ENCODE results near the gene GALNT14. TPM values are rescaled to one million over a fixed set of nuclear protein-coding genes. Genes with fewer than 3 reads are reported as not detected.

Gene GALNT14
- total and polyA plus RNA-seq, 4 experiments from 2014 or later, result 0.32 TPM; not detected in 3

DNA sequence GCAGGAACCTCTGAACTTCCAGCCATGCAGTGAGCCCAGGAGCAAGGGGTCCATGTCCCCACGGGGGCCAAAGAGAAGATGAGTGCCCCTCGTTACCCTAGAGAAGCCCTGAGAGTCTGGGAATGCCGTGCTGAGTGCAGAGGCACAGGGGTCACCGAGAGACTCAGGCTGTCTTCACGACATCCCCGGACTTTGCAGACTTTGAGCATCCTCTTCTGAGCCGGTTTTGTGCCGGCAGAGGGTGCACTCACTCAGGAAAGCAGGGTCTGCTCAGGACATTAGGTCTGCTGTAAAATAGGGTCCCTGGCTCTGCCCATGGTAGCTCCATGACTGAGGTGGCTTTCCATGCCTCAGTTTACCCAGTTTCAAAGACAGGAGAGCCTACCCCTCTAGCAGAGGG lies 71.0 kb downstream of the GALNT14 start:
- Histone ChIP-seq H3K27me3 (ENCODE audit: insufficient read depth, low read length) (no peaks in the 10 kb centered on the region), H3K4me1 (ENCODE audit: insufficient read depth, low read length) (no peaks in the 10 kb centered on the region), H3K36me3 (ENCODE audit: insufficient read depth, low read length) (no peaks in the 10 kb centered on the region), H3K9me3 (ENCODE audit: control insufficient read depth in 1 of 2, low read length in 2 of 2) (no peaks in the 10 kb centered on the region), H3K27ac (ENCODE audit: low read depth, low read length) (no peak overlapping the region), H3K4me3 (ENCODE audit: low read length in 2 of 2) (no peak overlapping the region)
- ChIA-PET POLR2A (ENCODE audit: partially characterized antibody) (no interaction called here), CTCF (ENCODE audit: partially characterized antibody) (no interaction called here)
- H3K27ac Mint-ChIP-seq, result no peak overlapping the region
- H3K27me3 Mint-ChIP-seq, result peaks cover 6% of the 10 kb centered on the region in 2 donors
- H3K4me1 Mint-ChIP-seq, result peaks cover 0 to under 1% (median 0%) of the 10 kb centered on the region in 4 donors
- DNase-seq, result no peak
- no peak overlapping the region for H3K4me3 Mint-ChIP-seq
- no peaks in the 10 kb centered on the region for H3K36me3 Mint-ChIP-seq
- intact Hi-C loops (cut with micrococcal nuclease), result no loop called here
- H3K9me3 Mint-ChIP-seq, result no peaks in the 10 kb centered on the region

DNA sequence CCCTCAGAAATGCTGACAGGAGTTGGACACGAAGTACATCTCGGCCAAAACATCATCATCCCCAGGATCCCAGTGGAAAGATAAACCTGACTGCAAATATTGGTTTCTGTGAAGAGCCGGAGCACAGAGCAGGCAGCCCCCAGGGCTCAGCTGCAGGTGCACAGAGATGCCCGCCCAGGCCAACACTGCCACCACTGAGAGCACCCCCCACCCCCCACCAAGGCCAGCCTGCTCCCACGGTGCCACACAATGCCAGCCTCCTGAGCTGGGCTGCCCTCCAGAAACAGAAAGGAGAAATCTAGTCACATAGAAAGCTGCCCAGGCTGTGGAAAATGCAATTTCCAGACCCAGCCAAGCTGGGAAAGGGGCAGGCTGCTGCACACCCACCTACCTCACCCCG lies 71.7 kb downstream of the GALNT14 start:
- DNase-seq, result no peak
- ChIA-PET POLR2A (ENCODE audit: partially characterized antibody) (no interaction called here), CTCF (ENCODE audit: partially characterized antibody) (no interaction called here)
- Mint-ChIP-seq H3K27me3 (peaks cover 3 to 8% of the 10 kb centered on the region in 2 donors), H3K9me3 (peaks cover 0 to 2% (median 0%) of the 10 kb centered on the region in 8 donors), H3K27ac (no peak overlapping the region), H3K36me3 (no peaks in the 10 kb centered on the region), H3K4me3 (no peak overlapping the region), H3K4me1 (no peaks in the 10 kb centered on the region)
- H3K27ac ChIP-seq (ENCODE audit: low read depth, low read length), result no peak overlapping the region
- no peak overlapping the region for H3K4me3 ChIP-seq (ENCODE audit: low read length in 2 of 2)
- H3K36me3 ChIP-seq (ENCODE audit: insufficient read depth, low read length), result no peaks in the 10 kb centered on the region
- no peaks in the 10 kb centered on the region for H3K9me3 ChIP-seq (ENCODE audit: control insufficient read depth in 1 of 2, low read length in 2 of 2)
- no peaks in the 10 kb centered on the region for H3K27me3 ChIP-seq (ENCODE audit: insufficient read depth, low read length)
- intact Hi-C loops (cut with micrococcal nuclease), result no loop called here
- H3K4me1 ChIP-seq (ENCODE audit: insufficient read depth, low read length), result no peaks in the 10 kb centered on the region

DNA sequence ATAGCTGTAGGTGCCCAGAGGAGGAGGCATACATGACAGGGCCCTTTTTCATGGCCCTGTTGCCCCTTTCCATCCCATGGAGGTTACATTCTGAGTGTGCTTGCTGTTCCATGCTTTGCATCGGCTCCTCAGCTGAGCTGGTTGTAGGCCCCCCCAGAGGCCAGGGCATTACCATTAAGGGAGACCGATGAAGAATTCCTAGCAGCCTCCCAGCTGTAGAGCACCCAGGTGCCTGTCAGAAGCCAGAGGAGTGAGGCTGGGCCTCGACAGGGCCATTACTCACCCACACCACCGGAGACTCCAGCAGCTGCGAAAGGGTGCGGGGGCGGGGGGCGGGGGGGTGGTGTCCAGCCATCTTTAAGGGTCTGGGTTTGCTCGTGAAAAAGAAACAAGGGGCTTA lies 72.2 kb downstream of the GALNT14 start:
- Mint-ChIP-seq H3K27me3 (peaks cover 3 to 8% of the 10 kb centered on the region in 2 donors), H3K36me3 (no peaks in the 10 kb centered on the region), H3K4me3 (no peak overlapping the region), H3K9me3 (peaks cover 0 to 2% (median 0%) of the 10 kb centered on the region in 8 donors), H3K27ac (no peak overlapping the region), H3K4me1 (no peaks in the 10 kb centered on the region)
- intact Hi-C loops (cut with micrococcal nuclease), result no loop called here
- POLR2A ChIA-PET (ENCODE audit: partially characterized antibody), result no interaction called here
- Histone ChIP-seq H3K36me3 (ENCODE audit: insufficient read depth, low read length) (no peaks in the 10 kb centered on the region), H3K9me3 (ENCODE audit: control insufficient read depth in 1 of 2, low read length in 2 of 2) (no peaks in the 10 kb centered on the region), H3K4me1 (ENCODE audit: insufficient read depth, low read length) (no peaks in the 10 kb centered on the region), H3K4me3 (ENCODE audit: low read length in 2 of 2) (no peak overlapping the region), H3K27me3 (ENCODE audit: insufficient read depth, low read length) (no peaks in the 10 kb centered on the region), H3K27ac (ENCODE audit: low read depth, low read length) (no peak overlapping the region)
- DNase-seq, result no peak
- CTCF ChIA-PET (ENCODE audit: partially characterized antibody), result no interaction called here

DNA sequence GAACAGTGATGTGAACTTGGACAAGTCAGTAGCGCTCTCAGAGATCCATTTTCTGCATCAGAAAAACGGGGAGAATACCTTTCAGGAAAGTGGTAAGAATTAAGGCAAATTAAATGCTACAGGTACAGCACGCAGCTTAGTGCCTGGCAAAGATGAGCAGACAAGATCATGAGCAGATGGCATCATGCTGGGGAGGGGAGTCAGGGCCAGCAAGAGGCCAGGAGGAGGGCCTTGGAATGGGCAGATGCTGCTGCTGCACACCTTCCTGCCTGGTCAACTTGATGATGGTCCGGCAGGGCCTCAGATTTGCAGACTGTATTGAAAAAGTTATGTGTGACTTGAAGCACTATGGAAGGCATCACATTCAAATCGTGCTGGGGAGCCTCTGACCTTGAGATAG lies 72.9 kb downstream of the GALNT14 start:
- no peak for DNase-seq
- Mint-ChIP-seq H3K4me1 (no peaks in the 10 kb centered on the region), H3K27ac (no peak overlapping the region), H3K36me3 (no peaks in the 10 kb centered on the region), H3K4me3 (no peak overlapping the region), H3K9me3 (peaks cover 0 to 3% (median 0%) of the 10 kb centered on the region in 8 donors), H3K27me3 (peaks cover 3 to 8% of the 10 kb centered on the region in 2 donors)
- intact Hi-C loops (cut with micrococcal nuclease), result no loop called here
- Histone ChIP-seq H3K27ac (ENCODE audit: low read depth, low read length) (no peak overlapping the region), H3K27me3 (ENCODE audit: insufficient read depth, low read length) (no peaks in the 10 kb centered on the region), H3K4me1 (ENCODE audit: insufficient read depth, low read length) (no peaks in the 10 kb centered on the region), H3K9me3 (ENCODE audit: control insufficient read depth in 1 of 2, low read length in 2 of 2) (no peaks in the 10 kb centered on the region), H3K36me3 (ENCODE audit: insufficient read depth, low read length) (no peaks in the 10 kb centered on the region), H3K4me3 (ENCODE audit: low read length in 2 of 2) (no peak overlapping the region)
- ChIA-PET POLR2A (ENCODE audit: partially characterized antibody) (no interaction called here), CTCF (ENCODE audit: partially characterized antibody) (no interaction called here)

DNA sequence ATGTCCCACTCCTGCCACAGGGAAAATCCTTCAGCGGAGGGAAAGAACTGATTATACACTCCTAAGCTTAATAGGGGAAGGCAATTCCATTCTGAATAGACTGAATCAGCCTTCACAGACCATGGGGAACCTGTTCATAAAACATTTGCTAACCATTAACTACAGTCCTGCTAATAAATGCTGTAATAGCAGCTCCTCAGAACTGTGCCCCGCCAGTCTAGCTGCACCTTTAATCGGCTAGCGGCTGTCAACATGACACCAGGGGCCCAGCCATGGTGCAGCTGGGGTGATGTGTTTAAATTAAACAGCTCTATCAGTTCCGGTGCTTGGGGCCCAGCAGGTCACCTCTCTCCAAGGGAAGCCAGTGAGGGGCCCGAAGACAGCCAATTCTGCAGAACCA lies 77.8 kb downstream of the GALNT14 start:
- ChIA-PET POLR2A (ENCODE audit: partially characterized antibody) (no interaction called here), CTCF (ENCODE audit: partially characterized antibody) (no interaction called here)
- Mint-ChIP-seq H3K36me3 (no peaks in the 10 kb centered on the region), H3K9me3 (peaks cover 0 to 3% (median 0%) of the 10 kb centered on the region in 8 donors), H3K27ac (no peak overlapping the region), H3K4me1 (no peaks in the 10 kb centered on the region), H3K27me3 (peaks cover 2 to 7% of the 10 kb centered on the region in 2 donors), H3K4me3 (no peak overlapping the region)
- Histone ChIP-seq H3K27ac (ENCODE audit: low read depth, low read length) (no peak overlapping the region), H3K36me3 (ENCODE audit: insufficient read depth, low read length) (no peaks in the 10 kb centered on the region), H3K4me3 (ENCODE audit: low read length in 2 of 2) (no peak overlapping the region), H3K4me1 (ENCODE audit: insufficient read depth, low read length) (no peaks in the 10 kb centered on the region), H3K9me3 (ENCODE audit: control insufficient read depth in 1 of 2, low read length in 2 of 2) (no peaks in the 10 kb centered on the region), H3K27me3 (ENCODE audit: insufficient read depth, low read length) (no peaks in the 10 kb centered on the region)
- intact Hi-C loops (cut with micrococcal nuclease), result no loop called here
- no peak for DNase-seq

DNA sequence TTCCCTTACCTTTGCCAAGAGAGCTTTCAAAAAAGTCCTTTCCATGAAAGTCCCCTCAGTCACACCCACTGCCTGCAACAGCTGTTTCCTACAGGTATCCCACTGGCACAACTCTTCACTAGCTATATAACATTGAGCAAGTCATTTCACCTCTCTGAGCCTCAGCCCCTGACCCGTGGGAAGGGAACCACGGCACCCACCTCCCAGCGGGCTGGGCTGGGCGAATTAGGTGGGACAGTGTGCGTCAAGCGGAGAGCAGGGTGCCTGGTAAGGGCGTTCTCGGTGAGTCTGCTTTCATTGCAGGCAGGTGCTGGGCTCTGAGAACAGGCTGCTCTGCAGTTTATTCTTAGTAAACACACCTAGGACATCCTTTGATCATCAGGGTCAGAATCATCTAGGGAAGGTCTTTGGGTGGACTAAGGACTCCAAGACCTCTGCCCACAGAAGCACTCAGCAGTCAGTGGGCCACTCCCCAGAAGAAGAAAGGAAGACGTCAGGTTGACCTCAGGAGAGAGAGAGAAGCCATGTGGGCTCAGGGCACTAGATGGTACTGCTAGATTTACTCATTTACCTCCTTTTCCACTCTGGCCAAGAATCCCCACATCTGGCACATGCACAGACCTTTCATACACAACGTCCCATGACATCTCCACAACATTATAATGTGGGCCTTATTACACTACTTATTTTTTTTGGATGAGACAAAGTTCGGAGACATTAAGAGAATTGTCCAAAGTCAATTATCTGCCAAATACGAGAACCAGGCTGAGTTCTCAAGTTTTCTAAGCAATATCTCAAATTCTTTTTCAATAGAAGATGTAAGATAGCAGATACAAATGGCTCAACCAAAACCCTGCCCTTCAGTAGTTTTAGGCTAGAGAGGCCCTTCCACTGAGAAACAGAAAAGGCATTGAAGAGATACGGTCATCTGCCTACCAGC lies 79.9 kb downstream of the GALNT14 start:
- intact Hi-C loops (cut with micrococcal nuclease), result no loop called here
- Mint-ChIP-seq H3K27ac (no peak overlapping the region), H3K4me1 (no peaks in the 10 kb centered on the region), H3K36me3 (no peaks in the 10 kb centered on the region), H3K4me3 (no peak overlapping the region), H3K27me3 (peaks cover 5 to 6% of the 10 kb centered on the region in 2 donors), H3K9me3 (peaks cover 0 to 3% (median 0%) of the 10 kb centered on the region in 8 donors)
- H3K9me3 ChIP-seq (ENCODE audit: control insufficient read depth in 1 of 2, low read length in 2 of 2), result no peaks in the 10 kb centered on the region
- no peak overlapping the region for H3K27ac ChIP-seq (ENCODE audit: low read depth, low read length)
- H3K27me3 ChIP-seq (ENCODE audit: insufficient read depth, low read length), result no peaks in the 10 kb centered on the region
- CTCF ChIA-PET (ENCODE audit: partially characterized antibody), result no interaction called here
- no peaks in the 10 kb centered on the region for H3K4me1 ChIP-seq (ENCODE audit: insufficient read depth, low read length)
- no peak for DNase-seq
- H3K36me3 ChIP-seq (ENCODE audit: insufficient read depth, low read length), result no peaks in the 10 kb centered on the region
- H3K4me3 ChIP-seq (ENCODE audit: low read length in 2 of 2), result no peak overlapping the region
- POLR2A ChIA-PET (ENCODE audit: partially characterized antibody), result no interaction called here

DNA sequence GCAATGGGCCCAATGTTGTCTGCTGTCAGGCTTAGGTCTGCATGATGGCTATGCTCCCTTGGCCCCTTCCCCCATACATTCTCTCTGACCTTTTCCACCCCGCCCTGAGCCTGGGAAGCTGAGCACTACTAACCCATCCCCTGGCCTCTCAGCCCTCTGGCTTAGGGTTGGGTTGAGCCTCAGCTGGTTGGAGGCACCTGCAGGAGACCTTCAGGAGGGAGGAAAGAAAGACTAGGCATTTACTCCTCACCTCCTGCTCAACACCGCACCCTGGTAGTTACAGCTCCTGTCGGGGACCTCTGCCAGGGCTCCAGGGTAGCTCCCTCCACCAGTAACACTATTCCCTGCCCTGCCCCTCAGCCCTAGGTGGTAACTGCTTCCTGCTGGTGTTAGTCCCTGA lies 80.5 kb downstream of the GALNT14 start:
- Histone ChIP-seq H3K9me3 (ENCODE audit: control insufficient read depth in 1 of 2, low read length in 2 of 2) (no peaks in the 10 kb centered on the region), H3K36me3 (ENCODE audit: insufficient read depth, low read length) (no peaks in the 10 kb centered on the region), H3K27me3 (ENCODE audit: insufficient read depth, low read length) (no peaks in the 10 kb centered on the region), H3K27ac (ENCODE audit: low read depth, low read length) (no peak overlapping the region), H3K4me3 (ENCODE audit: low read length in 2 of 2) (no peak overlapping the region), H3K4me1 (ENCODE audit: insufficient read depth, low read length) (no peaks in the 10 kb centered on the region)
- peaks cover 3 to 5% of the 10 kb centered on the region in 2 donors for H3K27me3 Mint-ChIP-seq
- no peaks in the 10 kb centered on the region for H3K36me3 Mint-ChIP-seq
- no peaks in the 10 kb centered on the region for H3K4me1 Mint-ChIP-seq
- DNase-seq, result no peak
- ChIA-PET CTCF (ENCODE audit: partially characterized antibody) (no interaction called here), POLR2A (ENCODE audit: partially characterized antibody) (no interaction called here)
- H3K9me3 Mint-ChIP-seq, result peaks cover 0 to 3% (median 0%) of the 10 kb centered on the region in 8 donors
- no peak overlapping the region for H3K27ac Mint-ChIP-seq
- H3K4me3 Mint-ChIP-seq, result no peak overlapping the region
- intact Hi-C loops (cut with micrococcal nuclease), result no loop called here
